GM12892 (cell line): Measurements from ENCODE around the gene TAF1A.

Experiments
- POLR2A ChIP-seq: IDR thresholded peaks from 2 replicates; pipeline ENCODE4 v1.6.1; 2011; ENCODE audit warnings: low read depth, low read length, control low read depth
- POLR2AphosphoS5 ChIP-seq: IDR thresholded peaks from 2 replicates; pipeline ENCODE4 v1.6.1; 2011; ENCODE audit warnings: low read depth, low read length, control low read depth
- TAF1 ChIP-seq: IDR thresholded peaks from 2 replicates; pipeline ENCODE4 v1.6.1; 2011; ENCODE audit warnings: low read depth, mild to moderate bottlenecking, control low read depth, low read length, borderline replicate concordance

- TF ChIP-seq POLR2A (no peak), POLR2AphosphoS5 (no peak), TAF1 (no peak)
Measured at GRCh38 chr1:222606757-222607156, 17.0 kb upstream of the TAF1A start.
